Umbilical cord (tissue), 2 donors: Measurements from ENCODE around the gene PI4K2A. TPM values are rescaled to one million over a fixed set of nuclear protein-coding genes. Genes with fewer than 3 reads are reported as not detected.
A peak's percentile ranks its signal among the peaks of the same experiment; 100 is the strongest.

Experiments used
- DNase-seq: peaks from one replicate; pipeline ENCODE4 v3.0.0-alpha.2; 2015; ENCODE audit warnings: low spot score
- total RNA-seq: library from RNA; depleted of rRNA; stranded (reverse); fragments of >200 nt; gene quantifications from one replicate; pipeline ENCODE4 v1.2.3, GENCODE V29; 2014; ENCODE audit warnings: low replicate concordance; ENCODE audit not compliant: insufficient read depth

Gene PI4K2A
- 11.6 TPM for total RNA-seq

DNA sequence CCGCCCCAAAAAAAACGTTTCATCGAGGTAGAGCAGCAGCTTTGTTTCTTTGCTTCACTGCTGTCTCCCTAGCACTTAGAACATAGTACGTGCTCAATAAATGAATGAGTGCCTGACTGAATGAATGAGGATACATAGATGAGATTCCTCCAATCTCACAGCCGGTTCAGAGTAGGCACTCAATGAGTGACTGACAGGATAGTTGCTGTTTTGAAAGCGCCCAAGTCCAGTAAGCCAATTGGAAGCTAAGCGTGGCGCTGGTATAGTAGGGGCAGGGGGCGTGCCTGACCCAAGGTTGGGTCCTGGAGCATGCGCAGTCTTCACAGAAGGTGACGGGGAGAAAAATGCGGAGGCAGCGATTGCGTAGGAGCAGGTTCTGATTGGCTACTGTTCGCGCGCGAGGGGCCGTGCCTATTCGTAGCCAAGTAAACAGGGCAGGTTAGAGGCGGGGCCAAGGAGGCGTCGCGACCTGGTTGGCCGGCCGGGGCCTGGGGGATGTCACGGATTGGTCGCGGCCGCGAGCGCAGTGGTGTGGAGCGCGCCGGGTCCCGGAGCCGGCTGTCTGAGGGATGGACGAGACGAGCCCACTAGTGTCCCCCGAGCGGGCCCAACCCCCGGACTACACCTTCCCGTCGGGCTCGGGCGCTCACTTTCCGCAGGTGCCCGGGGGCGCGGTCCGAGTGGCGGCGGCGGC lies at the start of gene PI4K2A:
PI4K2A (plus strand) TSS at position 498 of the 694 bp plus-strand sequence; CDS start at position 570, 72 bp downstream.
- peak; percentile 100 for DNase-seq

DNA sequence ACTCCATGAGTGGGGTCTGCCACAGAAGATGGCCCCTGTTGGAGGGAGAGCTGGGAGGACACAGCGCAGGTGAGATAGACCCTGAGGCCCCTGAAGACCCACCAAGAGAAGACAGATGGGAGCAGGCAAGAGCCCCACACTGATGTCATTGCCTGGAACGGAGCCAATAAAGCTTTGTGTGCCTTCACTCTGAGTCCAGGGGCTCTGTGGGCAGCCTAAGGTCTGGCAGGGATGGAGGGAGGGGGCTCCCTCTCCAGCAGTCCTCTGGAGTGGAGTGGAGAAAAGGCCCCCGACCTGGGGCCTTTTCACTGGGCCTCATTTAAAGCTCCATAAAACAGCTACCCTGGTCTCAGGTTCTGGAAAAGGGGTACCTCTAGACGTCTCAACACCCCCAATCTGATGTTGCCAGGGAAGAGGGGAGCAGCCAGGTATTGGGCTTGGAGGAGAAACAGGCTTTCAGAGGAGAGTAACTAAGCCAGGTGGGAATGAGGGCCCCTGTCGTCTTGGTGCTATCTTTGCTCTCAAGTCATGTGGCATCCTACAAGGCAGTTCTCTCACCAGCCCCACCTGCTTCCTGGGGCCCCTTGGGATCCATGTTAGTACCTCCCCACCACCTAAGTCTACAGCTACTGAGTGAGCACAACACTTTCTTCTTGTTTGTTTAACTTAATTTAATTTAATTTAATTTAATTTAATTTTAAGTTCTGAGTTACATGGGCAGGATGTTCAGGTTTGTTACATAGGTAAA lies 49.5 kb upstream of the PI4K2A start:
- DNase-seq: no peak

DNA sequence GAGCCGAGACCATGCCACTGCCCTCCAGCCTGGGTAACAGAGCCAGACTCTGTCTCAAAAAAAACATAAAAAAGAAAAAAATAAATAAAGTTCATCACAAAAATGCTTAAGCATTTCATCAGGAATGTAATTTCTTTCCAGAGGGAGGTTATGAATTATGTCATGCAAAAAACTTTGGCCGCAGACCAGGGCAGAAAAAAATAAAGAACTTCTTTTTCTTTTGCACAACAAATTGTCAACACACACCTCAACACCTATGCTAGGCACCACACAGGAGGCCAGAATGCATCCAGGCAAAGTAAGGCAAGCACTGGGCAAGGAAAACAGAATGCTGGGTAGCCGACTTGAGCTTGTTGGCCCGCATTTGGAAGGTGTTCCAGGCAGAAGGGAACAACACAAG lies 47.0 kb upstream of the PI4K2A start:
- DNase-seq: peak; percentile 70

DNA sequence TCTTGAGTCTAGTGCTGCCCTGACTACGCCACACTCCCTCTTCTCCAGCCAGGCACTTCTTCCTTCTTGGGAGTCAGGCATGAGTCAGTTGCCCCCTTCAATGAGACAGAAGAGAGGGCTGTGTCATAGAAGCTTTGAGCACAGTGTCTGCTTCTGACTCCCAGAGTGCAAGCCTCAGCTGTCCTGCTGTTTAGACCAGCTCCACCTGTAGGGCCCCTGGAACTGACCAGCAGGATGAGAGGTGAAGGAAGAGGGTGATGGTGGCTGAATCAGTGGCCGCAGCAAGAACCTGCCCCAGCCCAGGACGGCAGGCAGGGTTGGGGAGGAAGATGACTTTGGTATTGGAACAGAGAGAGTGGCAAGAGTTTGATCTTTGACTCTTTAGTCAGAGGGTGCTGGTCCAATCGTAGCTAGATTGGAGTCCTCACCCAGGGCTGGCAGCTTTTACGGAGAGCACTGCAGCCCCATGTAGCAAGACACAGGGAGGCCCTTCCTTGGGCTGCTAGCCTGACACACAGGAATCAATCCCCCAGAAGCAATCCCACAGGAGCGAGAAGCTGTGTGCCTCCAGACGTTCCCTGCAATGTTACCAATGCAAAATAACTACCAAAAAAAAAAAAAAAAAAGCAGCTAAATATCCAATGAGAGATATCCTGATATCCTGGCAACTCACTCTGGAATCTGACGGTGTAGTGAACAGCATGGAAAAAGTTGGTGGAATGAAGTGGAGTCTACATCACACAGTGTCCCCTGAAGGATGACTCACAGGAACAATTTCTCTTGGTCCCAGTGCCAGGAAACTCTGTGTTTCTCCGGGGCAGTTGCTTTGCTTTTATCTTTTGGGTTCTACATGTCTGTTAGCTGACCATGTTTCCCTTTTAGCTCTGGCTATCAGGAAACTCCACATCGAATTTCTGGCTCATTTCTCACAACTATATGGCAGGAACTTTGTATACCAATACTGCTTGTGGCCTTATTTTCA lies 44.1 kb upstream of the PI4K2A start:
- peak; percentile 80 for DNase-seq

DNA sequence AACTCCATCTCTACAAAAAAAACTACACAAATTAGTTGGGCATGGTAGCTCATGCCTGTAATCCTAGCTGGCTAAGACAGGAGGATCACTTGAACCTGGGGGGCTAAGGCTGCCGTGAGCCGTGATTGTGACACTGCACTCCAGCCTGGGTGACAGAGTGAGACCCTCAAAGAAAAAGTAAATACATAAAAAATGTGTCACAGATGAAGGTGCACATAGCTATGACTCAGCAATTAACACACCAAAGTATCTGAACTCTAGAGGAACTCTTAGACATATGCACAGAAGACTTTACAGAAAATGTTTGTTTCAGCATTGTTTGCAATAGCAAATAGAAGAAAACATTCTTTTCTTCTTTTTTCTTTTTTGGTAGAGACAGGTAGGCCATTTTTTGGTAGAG lies 42.7 kb upstream of the PI4K2A start:
- DNase-seq: no peak

DNA sequence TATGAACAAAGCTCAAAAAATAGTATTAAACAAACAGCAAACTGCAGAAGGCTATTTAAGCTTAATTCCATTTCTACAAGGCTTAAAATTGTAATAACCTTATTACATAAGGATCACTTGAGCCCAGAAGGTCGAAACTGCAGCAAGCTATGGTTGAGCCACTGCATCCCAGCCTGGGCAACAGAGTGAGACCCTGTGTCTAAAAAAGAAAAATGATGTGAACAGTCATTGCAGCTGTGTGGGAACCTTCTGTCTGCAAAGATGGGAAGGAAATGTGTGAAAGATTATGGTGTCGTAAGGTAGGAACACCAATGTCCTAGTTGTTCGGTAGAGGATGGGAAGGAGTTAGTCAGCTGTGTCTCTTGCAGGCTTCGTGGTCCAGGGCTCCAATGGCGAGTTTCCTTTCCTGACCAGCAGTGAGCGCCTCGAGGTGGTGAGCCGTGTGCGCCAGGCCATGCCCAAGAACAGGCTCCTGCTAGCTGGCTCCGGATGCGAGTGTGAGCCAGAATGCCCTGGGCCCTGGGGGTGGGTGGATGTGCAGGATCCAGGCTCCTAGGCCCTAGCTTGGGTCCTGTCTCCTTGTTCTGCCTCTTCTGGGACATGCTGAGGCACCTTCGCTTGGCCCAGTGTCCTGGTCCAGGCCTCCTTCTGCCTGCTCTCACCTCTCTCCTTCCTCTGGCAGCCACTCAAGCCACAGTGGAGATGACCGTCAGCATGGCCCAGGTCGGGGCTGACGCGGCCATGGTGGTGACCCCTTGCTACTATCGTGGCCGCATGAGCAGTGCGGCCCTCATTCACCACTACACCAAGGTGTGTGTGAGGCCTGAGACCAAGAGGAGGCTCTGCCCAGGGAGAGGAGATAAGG lies 41.8 kb upstream of the PI4K2A start:
- no peak for DNase-seq

DNA sequence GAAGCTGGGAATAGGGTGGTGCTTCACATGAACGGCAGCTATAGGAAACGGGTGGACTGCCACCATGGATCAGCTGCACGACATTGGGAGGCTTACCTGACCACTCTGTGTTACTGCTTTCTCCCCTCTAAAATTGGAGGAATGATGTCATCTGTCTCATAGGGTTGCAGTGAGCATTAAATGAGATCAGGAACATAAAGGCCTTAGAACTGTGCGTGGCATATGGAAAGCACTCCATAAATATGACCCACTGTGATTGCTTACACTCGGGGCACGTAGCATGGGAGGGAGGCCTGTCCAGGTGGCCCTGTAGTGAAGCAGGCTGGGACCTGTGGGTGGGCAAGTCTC lies 41.2 kb upstream of the PI4K2A start:
- DNase-seq: no peak

DNA sequence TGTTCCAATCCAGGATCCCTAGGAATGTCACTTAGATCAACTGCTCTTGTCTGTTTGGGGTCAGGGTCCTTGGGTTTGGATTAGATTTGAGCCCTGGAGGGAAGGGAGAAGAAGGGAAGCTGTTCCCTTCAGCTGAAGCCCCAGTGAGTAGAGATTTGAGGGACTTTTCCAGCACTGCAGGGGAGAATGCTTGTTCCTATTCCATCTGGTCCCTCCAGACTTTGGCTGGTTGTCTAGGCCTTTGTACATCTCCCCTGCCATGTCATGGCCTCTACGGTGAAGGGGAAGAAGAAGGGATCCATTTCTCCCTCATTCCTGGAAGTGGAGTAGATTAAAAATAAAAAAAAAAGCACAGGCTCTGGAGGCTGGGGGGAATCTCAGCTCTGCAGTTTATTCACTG lies 39.9 kb upstream of the PI4K2A start:
- no peak for DNase-seq

DNA sequence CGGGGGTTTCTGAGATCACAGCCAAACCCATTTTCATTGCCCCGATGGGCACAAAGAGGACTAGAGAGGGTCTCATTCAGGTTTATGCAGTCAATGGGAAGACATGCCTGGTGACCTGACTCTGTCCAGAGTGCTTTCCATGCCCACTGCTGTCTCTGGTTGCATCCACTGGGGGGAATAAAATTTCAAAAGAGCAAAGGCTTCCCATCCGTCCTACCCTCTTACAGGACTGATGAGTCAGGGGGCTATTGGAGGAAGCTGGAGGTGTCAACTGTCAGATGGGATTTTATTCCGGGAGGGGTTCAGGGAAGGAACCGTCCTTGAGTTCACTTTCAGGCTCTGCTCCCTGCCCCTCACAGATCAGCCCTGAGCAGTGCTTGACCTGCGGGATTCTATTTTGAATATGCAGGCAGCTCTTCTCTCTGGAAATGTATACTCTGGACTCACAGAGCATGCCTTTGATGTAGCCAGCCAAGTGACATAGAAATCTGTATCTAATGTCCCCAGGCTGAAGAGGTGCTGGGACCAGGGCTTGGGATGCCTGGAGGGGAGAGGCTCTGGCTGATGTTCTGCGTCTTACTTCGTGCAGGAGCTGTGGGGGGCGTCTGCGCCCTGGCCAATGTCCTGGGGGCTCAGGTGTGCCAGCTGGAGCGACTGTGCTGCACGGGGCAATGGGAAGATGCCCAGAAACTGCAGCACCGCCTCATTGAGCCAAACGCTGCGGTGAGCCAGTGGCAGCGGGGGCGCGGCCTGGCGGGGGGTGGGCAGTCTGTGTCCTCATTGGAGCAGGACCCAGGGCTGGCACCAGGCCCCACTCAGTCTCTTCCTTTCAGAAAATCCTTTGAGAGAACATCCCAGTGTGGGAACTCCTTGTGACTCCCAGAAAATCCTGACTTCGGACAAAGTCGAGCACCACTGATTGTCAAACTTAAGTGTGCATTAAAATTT lies 38.9 kb upstream of the PI4K2A start:
- DNase-seq: no peak

DNA sequence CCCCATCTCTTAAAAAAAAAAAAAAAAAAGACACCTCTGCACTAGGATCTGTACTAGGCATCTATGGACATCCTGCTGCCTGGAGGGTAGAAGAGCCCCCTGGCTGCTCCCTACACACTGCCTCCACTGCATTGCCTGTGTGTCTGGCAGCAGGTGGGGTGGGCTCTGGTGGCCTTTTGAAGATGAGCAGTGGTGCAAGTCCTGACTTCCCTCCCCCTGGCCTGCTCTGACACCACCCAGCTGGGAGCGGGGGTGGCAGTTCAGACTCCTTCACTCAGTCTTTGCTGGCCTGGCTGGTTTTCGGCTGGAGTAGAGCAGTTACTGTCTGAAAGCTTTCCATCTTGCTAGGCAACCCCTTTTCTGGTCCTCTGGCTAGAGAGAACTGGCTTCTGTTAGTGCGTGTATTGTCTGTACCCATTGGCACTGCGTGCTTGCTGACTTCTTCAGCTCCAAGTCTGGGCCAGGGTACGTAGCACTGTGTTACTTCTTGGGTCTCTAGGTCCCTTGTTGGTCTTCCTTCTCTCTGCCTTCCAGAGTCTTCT lies 33.3 kb upstream of the PI4K2A start:
- no peak for DNase-seq

DNA sequence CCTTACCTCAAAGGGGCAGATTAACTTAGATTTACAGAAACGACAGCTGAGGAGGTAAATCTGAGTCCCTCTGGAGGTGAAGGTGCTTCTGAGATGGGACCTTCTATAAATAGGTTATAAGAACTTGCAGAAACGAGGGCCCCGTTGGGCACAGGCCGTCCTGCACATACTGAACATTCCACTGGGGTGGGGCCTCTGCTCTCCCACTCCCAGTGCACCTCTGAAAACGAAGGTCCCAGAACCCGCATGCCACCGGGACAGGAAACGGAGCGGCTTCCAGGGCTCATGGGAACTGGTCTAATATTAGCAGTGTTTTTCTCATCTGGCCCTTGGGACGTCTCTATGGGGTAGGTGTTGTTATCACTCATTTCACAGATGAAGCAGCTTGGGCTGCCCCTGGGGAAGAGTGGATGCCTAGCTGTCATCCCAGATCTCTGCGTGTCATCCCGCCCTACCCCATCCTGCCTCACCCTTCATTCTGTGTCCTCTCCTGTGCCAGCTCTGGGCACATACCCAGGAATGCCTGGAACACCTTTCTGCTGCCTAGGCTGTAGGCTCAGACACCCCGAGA lies 31.4 kb upstream of the PI4K2A start:
- DNase-seq: no peak

DNA sequence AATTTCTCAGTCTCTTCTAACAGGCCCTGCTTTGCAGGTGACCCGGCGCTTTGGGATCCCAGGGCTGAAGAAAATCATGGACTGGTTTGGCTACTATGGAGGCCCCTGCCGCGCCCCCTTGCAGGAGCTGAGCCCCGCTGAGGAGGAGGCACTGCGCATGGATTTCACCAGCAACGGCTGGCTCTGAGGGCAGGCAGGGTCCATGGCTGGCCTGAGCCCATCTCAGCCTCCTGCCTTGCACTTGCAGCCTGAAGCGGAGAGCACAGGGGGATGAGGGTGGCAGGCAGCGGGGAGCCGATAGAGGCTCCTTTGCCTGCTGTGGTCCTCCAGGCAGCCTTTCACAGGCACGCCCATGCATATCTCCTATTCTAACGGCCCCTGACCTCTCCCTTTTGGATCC lies 29.0 kb upstream of the PI4K2A start:
- no peak for DNase-seq

DNA sequence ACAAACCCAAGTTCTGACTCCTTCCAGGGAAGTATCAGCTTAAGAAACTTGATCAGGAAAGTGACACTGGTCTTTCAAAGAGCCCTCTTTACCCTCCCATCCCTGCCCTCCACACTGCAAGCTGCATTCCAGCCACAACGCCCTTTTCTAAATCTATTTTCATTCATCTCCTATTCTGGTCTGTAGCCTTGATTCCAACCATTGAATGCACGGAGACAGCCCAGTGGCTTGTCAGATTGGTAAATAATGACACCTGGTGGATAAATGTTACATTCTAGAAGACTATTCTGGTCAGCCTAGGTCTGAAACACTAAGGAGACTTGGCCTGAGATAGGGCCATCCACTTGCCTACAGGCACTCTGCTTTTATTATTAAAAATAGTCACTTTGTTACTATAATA lies 28.1 kb upstream of the PI4K2A start:
- peak; percentile 65 for DNase-seq

DNA sequence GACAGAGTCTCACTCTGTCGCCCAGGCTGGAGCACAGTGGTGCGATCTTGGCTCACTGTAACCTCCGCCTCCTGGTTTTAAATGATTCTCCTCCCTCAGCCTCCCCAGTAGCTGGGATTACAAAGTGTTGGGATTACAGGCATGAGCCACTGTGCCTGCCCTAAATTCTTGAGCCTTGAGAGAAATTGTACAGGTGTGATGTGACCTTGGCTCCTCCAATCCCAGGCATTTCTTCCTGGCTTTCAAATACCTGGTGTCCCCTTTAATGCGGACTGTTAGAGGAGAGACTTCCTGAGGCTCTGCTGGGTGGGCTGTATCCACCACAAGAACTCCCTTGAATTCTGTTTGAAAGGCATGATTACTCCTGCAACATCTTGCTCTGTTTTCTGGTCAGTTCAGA lies 22.2 kb upstream of the PI4K2A start:
- DNase-seq: no peak

DNA sequence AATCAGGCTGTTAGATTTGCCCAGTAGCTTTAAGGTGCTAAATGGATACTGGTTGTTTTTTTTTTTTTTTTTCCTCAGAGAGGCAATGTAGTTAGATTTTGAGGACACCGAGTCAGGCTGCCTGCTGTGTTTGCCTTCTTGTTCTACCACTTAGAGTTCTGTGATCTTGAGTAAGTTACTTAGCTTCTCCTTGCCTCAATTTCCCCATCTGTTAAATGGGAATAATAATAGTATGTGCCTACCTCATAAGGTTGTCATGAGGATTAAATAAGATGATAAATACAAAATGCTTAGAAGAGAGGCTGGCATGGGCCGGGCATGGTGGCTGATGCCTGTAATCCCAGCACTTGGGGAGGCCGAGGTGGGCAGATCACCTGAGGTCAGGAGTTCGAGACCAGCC lies 21.7 kb upstream of the PI4K2A start:
- no peak for DNase-seq

DNA sequence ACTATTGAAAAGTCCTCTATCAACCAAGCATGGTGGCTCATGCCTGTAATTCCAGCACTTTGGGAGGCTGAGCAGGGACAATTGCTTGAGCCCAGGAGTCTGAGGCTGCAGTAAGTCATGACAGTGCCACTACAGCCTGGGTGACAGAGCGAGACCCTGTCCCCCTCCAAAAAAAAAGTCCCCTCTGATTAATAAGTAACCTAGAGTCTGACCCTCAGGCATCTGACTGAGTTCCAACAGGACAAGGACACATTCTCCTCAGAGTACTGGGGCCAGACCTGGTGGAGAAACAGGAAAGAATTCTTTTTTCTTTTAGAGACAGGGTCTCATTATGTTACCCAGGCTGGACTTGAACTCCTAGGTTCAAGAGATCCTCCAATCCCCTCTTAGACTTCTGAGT lies 17.2 kb upstream of the PI4K2A start:
- no peak for DNase-seq

DNA sequence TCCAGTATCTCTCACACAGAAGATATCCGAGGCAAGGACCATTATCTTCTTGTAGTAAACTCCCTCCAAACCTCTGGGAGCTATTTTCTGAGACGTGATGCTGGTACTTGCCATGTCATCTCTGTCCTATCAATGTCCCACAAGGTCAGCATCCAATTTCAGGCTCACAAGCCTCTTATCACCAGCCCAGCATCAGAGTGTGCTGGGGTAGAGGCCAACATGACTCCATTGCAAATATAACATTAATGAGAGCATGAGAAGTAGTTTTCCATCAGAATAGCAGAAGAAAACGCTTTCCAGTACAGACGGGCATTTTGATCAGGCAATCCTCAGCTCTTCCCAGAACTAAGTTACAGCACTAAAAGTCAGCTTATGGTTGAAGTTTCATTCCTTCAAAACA lies 12.7 kb upstream of the PI4K2A start:
- no peak for DNase-seq

DNA sequence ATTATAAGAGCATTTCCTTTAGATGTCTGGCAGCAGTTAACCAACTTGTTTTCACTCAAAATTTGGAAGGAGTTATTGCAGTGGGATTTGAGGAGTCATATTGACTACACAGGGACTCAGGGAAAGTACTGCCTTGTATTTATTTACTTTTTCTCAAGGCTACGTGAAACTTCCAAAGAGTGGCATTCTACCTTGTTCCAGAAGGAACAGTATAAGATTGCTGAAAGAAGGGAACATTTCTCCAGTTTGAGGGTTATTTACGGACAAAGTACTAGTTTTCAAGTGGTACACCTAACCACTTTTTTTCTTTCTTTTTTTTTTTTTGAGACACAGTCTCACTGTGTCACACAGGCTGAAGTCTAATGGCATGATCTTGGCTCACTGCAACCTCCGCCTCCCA lies 12.2 kb upstream of the PI4K2A start:
- no peak for DNase-seq

DNA sequence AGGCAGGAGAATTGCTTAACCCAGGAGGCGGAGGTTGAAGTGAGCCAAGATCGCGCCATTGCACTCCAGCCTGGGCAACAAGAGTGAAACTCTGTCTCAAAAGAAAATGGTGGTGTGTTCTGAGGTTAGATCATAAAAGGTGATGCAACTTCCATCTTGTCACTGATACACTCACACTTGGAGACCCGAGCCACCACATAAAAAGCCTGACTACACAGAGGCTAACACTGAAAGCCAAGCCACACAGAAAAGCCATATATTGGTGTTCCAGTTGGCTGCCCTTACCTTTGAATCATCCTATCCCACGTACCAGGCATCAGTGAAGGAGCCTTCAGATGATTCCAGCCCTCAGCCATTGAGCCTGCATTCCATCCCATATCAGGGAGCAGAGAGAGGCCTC lies 11.2 kb upstream of the PI4K2A start:
- DNase-seq: no peak
